Ovary (tissue), 9 donors: Measurements from ENCODE around the gene NFE2L1. TPM values are rescaled to one million over a fixed set of nuclear protein-coding genes. Genes with fewer than 3 reads are reported as not detected.
"Not testable (repeated sequence)": the region's sequence is repeated elsewhere in the genome, so short reads cannot be mapped to it uniquely, and the experiment has no call there.

Experiments
- DNase-seq, 5 donors: peaks; one replicate each; pipeline ENCODE4 v3.0.0-alpha.2; 2019 to 2020
- H3K27ac ChIP-seq, 2 donors: fragments of 200-600 bp; one replicate each; pipeline versions ENCODE4 v1.5.1 to v1.8.0; 2019 to 2022
- H3K27me3 ChIP-seq: fragments of 200-600 bp; one replicate; pipeline ENCODE4 v1.8.0; 2022
- H3K36me3 ChIP-seq: fragments of 200-600 bp; sonication (generic); one replicate; pipeline ENCODE4 v1.5.1; 2019
- H3K4me1 ChIP-seq: one replicate; pipeline ENCODE4 v1.8.1; 2013; ENCODE audit warnings: mild to moderate bottlenecking, moderate library complexity; ENCODE audit not compliant: insufficient read depth
- H3K4me3 ChIP-seq: fragments of 200-600 bp; sonication (generic); one replicate; pipeline ENCODE4 v1.5.1; 2017
- H3K9me3 ChIP-seq, 2 donors: fragments of 200-600 bp in 1 of 2; sonication (generic) in 1 of 2; one replicate each; pipeline versions ENCODE4 v1.5.1 to v1.8.1; 2013 to 2019; ENCODE audit warnings: mild to moderate bottlenecking in 1 of 2, moderate library complexity in 1 of 2
- CTCF ChIP-seq, 3 donors: fragments of 450-650 bp in 2 of 3; fragments of 200-600 bp in 1 of 3; IDR thresholded peaks; one replicate each; pipeline versions ENCODE4 v1.5.1 to v1.8.0; 2016 to 2022; ENCODE audit warnings: antibody characterized with exemption in 3 of 3, mild to moderate bottlenecking in 1 of 3
- EP300 ChIP-seq: sonication (generic); formaldehyde crosslinking; IDR thresholded peaks from one replicate; pipeline ENCODE4 v1.6.1; 2017; ENCODE audit warnings: antibody characterized with exemption
- POLR2A ChIP-seq: fragments of 450-650 bp; IDR thresholded peaks from one replicate; pipeline ENCODE4 v1.6.1; 2017; ENCODE audit warnings: antibody characterized with exemption, mild to moderate bottlenecking, moderate library complexity
- WGBS, 3 donors: extraction: QIAGEN DNeasy Blood & Tissue Kit in 1 of 3; methylation state at CpG; one replicate each; pipeline versions ENCODE4 v1.1.5 to v1.1.7; 2013 to 2017; 5-methylcytosine and 5-hydroxymethylcytosine counted together
- intact Hi-C, 4 donors: fragments of 100-400 bp; cut with DNase I; formaldehyde crosslinking; loops; one replicate each; pipeline versions ENCODE4 v1.11.0 to v1.15.1; 2022 to 2023
- polyA plus RNA-seq, 2 donors: library from polyadenylated mRNA; stranded (reverse); fragments of 200-250 nt in 1 of 2; fragments of 350-450 nt in 1 of 2; fragmentation: Illumina TruSeq in 1 of 2; extraction: RNeasy Lipid Tissue Mini Kit (QIAGEN cat#74804) in 1 of 2; gene quantifications; one replicate each; pipeline ENCODE4 v1.2.3, GENCODE V29; 2013 to 2014
- total RNA-seq, 7 donors: library from RNA; depleted of rRNA in 2 of 7; stranded (reverse); fragments of >200 nt in 2 of 7; fragmentation: NEBNext Ultra II Directional in 3 of 7; extraction: Animal tissue kit (Norgen Biotek cat#: 25700) in 3 of 7; gene quantifications; one replicate each; pipeline versions ENCODE4 v1.1.0 to v1.2.4, GENCODE V29; 2016 to 2023
- donor health status: DM: no; HTN: no; CAD: no; lungs with moderate emphysema.
- donor health status: DM: no; HTN: no; CAD: no.
- donor health status: Bipolar disorder and iron deficiency.
- donor health status: DM: yes; HTN: yes; CAD: no.
- donor health status: DM: no; HTN: no; CAD: no.
- donor health status: DM: yes; HTN: yes; CAD: no.

NFE2L1 gene
- total and polyA plus RNA-seq, 9 donors = 80.0 to 577 (median 165) TPM

- TF ChIP-seq EP300 = no peak
- no peak for TF ChIP-seq CTCF (IDR thresholded peaks at IDR 0.05)
- no peak for TF ChIP-seq POLR2A
- H3K27me3 ChIP-seq = no peaks in the 10 kb centered on the region
- H3K4me1 ChIP-seq = peaks cover 7% of the 10 kb centered on the region
- intact Hi-C loops = no loop called here
- H3K9me3 ChIP-seq = no peaks in the 10 kb centered on the region
- H3K4me3 ChIP-seq = no peak overlapping the region
- no peak for DNase-seq
- 58 to 71% (median 68%) methylated on average over 3 of the region's 3 CpGs for WGBS, 3 donors
- H3K27ac ChIP-seq = no peak overlapping the region
- no peaks in the 10 kb centered on the region for H3K36me3 ChIP-seq
Observed at GRCh38 chr17:48068491-48068961, 20.4 kb downstream of the NFE2L1 start.

DNA sequence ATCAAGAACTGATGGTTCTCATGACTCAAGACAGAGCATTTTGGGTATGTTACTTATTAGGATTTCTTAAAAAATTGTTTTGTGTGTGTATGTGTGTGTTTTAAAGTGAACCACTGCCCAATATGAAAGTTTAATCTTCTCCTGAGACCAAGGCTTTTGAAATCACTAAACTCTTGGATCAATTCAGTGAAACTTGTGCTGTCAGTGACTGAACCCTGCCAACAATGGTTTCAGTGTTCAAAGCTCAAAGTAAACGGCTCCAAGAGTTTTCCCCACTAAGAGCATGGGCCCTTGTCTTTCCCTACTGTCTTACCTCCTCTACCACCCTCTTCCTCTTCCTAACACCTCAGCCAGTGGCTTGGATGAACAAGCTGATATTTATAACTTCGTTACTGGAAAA is 22.0 kb downstream of the NFE2L1 start:
- WGBS, 3 donors = 47 to 64% (median 64%) methylated on average over 2 of the region's 2 CpGs
- DNase-seq = no peak
- H3K27ac ChIP-seq = no peak overlapping the region
- TF ChIP-seq POLR2A (no peak), EP300 (no peak), CTCF (IDR thresholded peaks at IDR 0.05) (no peak)
- H3K4me1 ChIP-seq = peaks cover 7% of the 10 kb centered on the region
- intact Hi-C loops = loop anchor here in 1 of 4 donors (10.0 kb wide), 1 partner anchor 55 kb away; no protein-coding TSS in a partner anchor
- no peaks in the 10 kb centered on the region for H3K27me3 ChIP-seq
- no peaks in the 10 kb centered on the region for H3K9me3 ChIP-seq
- no peaks in the 10 kb centered on the region for H3K36me3 ChIP-seq
- no peak overlapping the region for H3K4me3 ChIP-seq

DNA sequence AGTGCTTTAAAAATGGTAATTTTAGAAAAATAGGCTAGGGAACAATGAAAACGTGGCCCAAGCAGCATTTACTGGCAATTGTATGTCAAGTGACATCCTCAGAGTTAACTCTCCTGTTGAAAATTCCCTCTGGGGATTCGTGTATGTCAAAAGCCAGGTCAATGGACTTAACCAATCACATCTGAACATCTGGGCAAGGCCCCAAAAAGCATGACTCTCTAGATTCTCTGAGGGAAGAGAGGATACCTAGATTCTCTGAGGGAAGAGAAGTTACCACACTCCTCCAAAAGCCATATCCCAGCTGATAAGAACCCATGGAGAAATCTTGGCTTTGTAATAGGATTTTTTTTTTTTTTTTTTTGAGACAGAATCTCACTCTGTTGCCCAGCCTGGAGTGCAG is 23.5 kb downstream of the NFE2L1 start:
- no peak for TF ChIP-seq CTCF (IDR thresholded peaks at IDR 0.05)
- TF ChIP-seq EP300 = no peak
- no peak for TF ChIP-seq POLR2A
- H3K36me3 ChIP-seq = no peaks in the 10 kb centered on the region
- 47 to 65% (median 62%) methylated on average over 2 of the region's 2 CpGs for WGBS, 3 donors
- peaks cover 1% of the 10 kb centered on the region for H3K4me1 ChIP-seq
- no peak overlapping the region for H3K27ac ChIP-seq
- H3K27me3 ChIP-seq = no peaks in the 10 kb centered on the region
- no peak overlapping the region for H3K4me3 ChIP-seq
- no peak for DNase-seq
- no peaks in the 10 kb centered on the region for H3K9me3 ChIP-seq
- intact Hi-C loops = loop anchor here in 2 of 4 donors (2.0 to 10.0 kb wide), 2 partner anchors 45 to 53 kb away; no protein-coding TSS in a partner anchor

DNA sequence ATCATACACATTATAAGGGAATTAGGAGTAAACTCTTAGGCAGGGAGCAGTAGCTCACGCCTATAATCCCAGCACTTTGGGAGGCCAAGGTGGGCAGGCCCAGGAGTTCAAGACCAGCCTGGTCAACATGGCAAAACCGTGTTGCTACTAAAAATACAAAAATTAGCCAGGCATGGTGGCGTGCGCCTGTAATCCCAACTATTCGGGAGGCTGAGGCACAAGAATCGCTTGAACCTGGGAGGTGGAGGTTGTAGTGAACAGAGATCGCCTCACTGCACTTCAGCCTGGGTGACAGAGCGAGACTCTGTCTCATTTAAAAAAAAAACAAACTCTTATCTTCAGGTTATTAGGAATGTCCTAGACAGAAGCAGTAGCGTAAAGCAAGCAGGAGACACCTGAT is 24.7 kb downstream of the NFE2L1 start:
- not testable (repeated sequence) for H3K27ac ChIP-seq, H3K4me3 ChIP-seq, H3K4me1 ChIP-seq, DNase-seq, H3K9me3 ChIP-seq, H3K27me3 ChIP-seq, H3K36me3 ChIP-seq
- intact Hi-C loops = loop anchor here in 2 of 4 donors (2.0 to 10.0 kb wide), 2 partner anchors 46 to 52 kb away; no protein-coding TSS in a partner anchor
- WGBS, 3 donors = 91 to 94% (median 93%) methylated on average over 9 of the region's 9 CpGs

DNA sequence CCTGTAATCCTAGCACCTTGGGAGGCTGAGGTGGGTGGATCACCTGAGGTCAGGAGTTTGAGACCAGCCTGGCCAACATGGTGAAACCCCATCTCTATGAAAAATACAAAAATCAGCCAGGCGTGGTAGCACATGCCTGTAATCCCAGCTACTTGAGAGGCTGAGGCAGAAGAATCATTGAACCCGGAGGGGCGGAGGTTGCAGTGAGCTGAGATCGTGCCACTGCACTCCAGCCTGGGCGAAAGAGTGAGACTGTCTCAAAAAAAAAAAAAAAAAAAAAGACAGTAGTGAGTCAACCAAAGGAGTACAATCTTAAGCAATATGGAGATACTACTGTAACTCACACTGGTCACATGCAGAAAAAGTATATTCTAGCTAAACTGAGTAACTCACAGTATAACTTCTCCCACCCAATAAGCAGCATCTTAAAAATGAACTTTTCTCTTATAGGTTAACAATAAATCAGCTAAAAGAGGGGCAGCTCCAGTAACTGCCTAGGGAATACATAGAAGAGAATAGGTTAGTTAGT is 25.5 kb downstream of the NFE2L1 start:
- not testable (repeated sequence) for H3K27me3 ChIP-seq, H3K36me3 ChIP-seq, H3K27ac ChIP-seq, DNase-seq, H3K4me1 ChIP-seq, H3K4me3 ChIP-seq, H3K9me3 ChIP-seq
- WGBS, 3 donors = 93 to 95% (median 94%) methylated on average over 5 of the region's 5 CpGs
- intact Hi-C loops = loop anchor here (2.0 to 10.0 kb wide), 2 partner anchors 47 to 51 kb away; no protein-coding TSS in a partner anchor
